Testis (tissue), 3 donors: ENCODE data around the gene CFL1. TPM values are rescaled to one million over a fixed set of nuclear protein-coding genes. Genes with fewer than 3 reads are reported as not detected.
A peak's percentile ranks its signal among the peaks of the same experiment; 100 is the strongest.

ENCODE experiments used
- DNase-seq: peaks from one replicate; pipeline ENCODE4 v3.0.0-alpha.2; 2019
- H3K27ac ChIP-seq, 2 donors: fragments of 200-600 bp; sonication (generic); one replicate each; pipeline ENCODE4 v1.5.1; 2019
- H3K27me3 ChIP-seq: fragments of 200-600 bp; sonication (generic); one replicate; pipeline ENCODE4 v1.5.1; 2019
- H3K36me3 ChIP-seq: fragments of 200-600 bp; sonication (generic); one replicate; pipeline ENCODE4 v1.5.1; 2017; ENCODE audit warnings: low read depth; ENCODE audit errors: missing control alignments
- H3K4me1 ChIP-seq: fragments of 200-600 bp; sonication (generic); one replicate; pipeline ENCODE4 v1.5.1; 2019
- H3K4me3 ChIP-seq, 2 donors: fragments of 200-600 bp; sonication (generic); one replicate each; pipeline ENCODE4 v1.5.1; 2017 to 2019
- H3K9me3 ChIP-seq: fragments of 200-600 bp; sonication (generic); one replicate; pipeline ENCODE4 v1.5.1; 2017
- POLR2A ChIP-seq: fragments of 450-650 bp; IDR thresholded peaks from one replicate; pipeline ENCODE4 v1.6.1; 2017; ENCODE audit warnings: antibody characterized with exemption, mild to moderate bottlenecking, moderate library complexity
- WGBS, 2 donors: methylation state at CpG; one replicate each; pipeline ENCODE4 v1.1.5; 2018; 5-methylcytosine and 5-hydroxymethylcytosine counted together
- intact Hi-C: fragments of 100-400 bp; cut with DNase I; formaldehyde crosslinking; loops from one replicate; pipeline ENCODE4 v1.15.1; 2023; ENCODE audit warnings: low total_unique reads
- polyA plus RNA-seq: library from polyadenylated mRNA; stranded (reverse); fragments of 350-450 nt; fragmentation: Illumina TruSeq; extraction: RNeasy Lipid Tissue Mini Kit (QIAGEN cat#74804); gene quantifications from one replicate; pipeline ENCODE4 v1.2.3, GENCODE V29; 2014; ENCODE audit warnings: low read depth, low replicate concordance; ENCODE audit not compliant: insufficient read depth
- total RNA-seq, 2 donors: library from RNA; depleted of rRNA; stranded (reverse); fragments of >200 nt; gene quantifications; one replicate each; pipeline ENCODE4 v1.2.3, GENCODE V29; 2016
- TF ChIP-seq, protein P1 (sequence below), 3 experiments: fragments of 450-650 bp in 2 of 3; fragments of 200-600 bp in 1 of 3; sonication (generic) in 1 of 3; IDR thresholded peaks; one replicate each; pipeline ENCODE4 v1.5.1; 2016 to 2019; ENCODE audit warnings: antibody characterized with exemption in 3 of 3, mild to moderate bottlenecking in 2 of 3, moderate library complexity in 1 of 3

The CFL1 gene
- total and polyA plus RNA-seq, 3 donors from 2014 or later = 522 to 647 (median 570) TPM

DNA sequence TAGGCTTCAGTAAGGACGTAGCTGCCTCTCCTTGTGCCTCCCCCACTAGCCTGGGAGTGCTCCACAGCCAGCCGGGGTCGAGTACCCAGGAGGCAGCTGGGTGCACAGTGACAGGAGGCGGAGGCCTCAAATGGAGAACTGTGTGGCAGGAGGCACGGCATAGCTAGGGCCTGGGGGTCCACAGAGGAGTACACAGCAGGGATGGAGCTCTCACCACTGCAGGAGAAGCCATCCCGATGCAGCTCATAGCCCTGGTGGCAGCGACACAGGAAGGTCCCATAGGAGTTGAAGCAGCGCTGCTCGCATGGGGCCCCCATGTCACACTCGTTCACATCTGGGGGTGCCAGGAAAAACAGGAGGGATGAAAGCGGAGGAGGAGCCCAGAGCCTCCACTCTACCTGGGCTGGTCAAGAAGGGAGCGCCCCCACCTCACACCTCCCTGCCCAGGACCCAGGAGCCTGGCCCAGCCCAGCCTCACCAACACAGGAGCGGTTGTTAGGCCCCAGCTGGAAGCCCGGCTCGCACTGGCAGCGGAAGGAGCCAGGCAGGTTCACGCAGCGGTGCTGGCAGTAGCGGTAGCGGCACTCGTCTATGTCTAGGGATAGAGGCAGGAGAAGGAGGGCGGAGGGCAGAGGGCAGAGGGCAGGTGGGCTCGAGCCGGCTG lies 11.8 kb upstream of the CFL1 start:
- H3K27me3 ChIP-seq = no peaks in the 10 kb centered on the region
- H3K4me3 ChIP-seq = no peak overlapping the region
- no peaks in the 10 kb centered on the region for H3K36me3 ChIP-seq
- H3K27ac ChIP-seq = no peak overlapping the region
- TF ChIP-seq POLR2A = no peak
- TF ChIP-seq, protein P1, sequence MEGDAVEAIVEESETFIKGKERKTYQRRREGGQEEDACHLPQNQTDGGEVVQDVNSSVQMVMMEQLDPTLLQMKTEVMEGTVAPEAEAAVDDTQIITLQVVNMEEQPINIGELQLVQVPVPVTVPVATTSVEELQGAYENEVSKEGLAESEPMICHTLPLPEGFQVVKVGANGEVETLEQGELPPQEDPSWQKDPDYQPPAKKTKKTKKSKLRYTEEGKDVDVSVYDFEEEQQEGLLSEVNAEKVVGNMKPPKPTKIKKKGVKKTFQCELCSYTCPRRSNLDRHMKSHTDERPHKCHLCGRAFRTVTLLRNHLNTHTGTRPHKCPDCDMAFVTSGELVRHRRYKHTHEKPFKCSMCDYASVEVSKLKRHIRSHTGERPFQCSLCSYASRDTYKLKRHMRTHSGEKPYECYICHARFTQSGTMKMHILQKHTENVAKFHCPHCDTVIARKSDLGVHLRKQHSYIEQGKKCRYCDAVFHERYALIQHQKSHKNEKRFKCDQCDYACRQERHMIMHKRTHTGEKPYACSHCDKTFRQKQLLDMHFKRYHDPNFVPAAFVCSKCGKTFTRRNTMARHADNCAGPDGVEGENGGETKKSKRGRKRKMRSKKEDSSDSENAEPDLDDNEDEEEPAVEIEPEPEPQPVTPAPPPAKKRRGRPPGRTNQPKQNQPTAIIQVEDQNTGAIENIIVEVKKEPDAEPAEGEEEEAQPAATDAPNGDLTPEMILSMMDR (IDR thresholded peaks at IDR 0.05) = no peak
- H3K9me3 ChIP-seq = no peaks in the 10 kb centered on the region
- intact Hi-C loops = no loop called here
- WGBS, 2 donors = 81 to 87% methylated on average over 22 of the region's 24 CpGs
- peaks cover 14% of the 10 kb centered on the region for H3K4me1 ChIP-seq
- no peak for DNase-seq

DNA sequence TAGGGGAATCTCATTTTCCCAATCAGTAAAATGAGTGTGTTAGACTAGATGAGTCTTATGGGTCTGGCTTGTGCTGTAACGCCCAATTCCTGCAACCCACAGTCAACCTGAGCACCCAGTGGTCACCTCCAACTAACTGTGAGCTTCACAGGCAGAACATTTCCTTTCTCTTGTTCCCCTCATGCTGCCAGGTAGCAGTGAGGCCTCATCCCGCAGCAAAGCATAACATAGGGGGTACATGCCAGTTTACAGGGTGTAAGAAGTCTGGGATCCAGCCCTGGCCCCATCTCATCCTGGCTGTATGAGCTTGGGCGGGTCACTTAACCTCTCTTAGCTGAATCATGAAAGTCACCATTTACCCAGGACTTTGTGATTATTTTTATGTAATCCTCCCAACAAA lies 10.9 kb upstream of the CFL1 start:
- H3K27me3 ChIP-seq = no peaks in the 10 kb centered on the region
- TF ChIP-seq, protein P1 (IDR thresholded peaks at IDR 0.05) = no peak
- TF ChIP-seq POLR2A = no peak
- no peaks in the 10 kb centered on the region for H3K9me3 ChIP-seq
- H3K4me3 ChIP-seq = no peak overlapping the region
- no peak overlapping the region for H3K27ac ChIP-seq
- H3K4me1 ChIP-seq = peaks cover 14% of the 10 kb centered on the region
- DNase-seq = no peak
- intact Hi-C loops = no loop called here
- H3K36me3 ChIP-seq = no peaks in the 10 kb centered on the region
- WGBS, 2 donors = 91 to 96% methylated on average over 3 of the region's 3 CpGs

DNA sequence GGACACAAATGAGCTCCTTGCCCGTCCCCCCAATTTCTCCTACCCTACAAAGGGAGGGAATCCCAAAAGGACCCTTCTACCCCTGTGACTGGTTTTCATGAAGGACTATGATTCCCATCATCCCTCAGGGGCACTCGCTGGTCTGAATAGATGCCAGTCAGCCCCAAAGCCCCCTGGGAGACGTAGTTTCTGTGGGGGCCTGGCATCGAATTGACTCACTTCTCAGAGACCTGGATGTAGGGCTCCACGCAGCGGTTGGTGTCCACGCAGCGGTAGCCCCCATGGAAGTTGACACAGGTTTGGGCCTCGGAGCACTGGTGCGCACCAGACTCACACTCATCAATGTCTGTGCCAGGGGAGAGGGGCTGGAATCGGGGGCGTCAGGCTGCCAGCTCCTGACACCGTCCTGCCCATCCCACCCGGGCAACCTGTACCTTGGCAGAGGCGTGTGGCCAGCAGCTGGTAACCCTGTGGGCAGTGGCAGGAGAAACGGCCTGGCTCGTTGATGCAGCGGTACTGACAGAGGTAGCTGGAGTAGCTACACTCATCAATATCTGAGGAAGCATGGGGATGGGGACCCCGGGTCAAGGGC lies 10.2 kb upstream of the CFL1 start:
- H3K27me3 ChIP-seq = no peaks in the 10 kb centered on the region
- no peak for TF ChIP-seq POLR2A
- TF ChIP-seq, protein P1 (IDR thresholded peaks at IDR 0.05) = no peak
- DNase-seq = peak; percentile 47
- 83 to 87% methylated on average over 9 to 19 of the region's 19 CpGs for WGBS, 2 donors
- no peaks in the 10 kb centered on the region for H3K9me3 ChIP-seq
- intact Hi-C loops = no loop called here
- peaks cover 11% of the 10 kb centered on the region for H3K4me1 ChIP-seq
- no peaks in the 10 kb centered on the region for H3K36me3 ChIP-seq
- H3K27ac ChIP-seq = no peak overlapping the region
- H3K4me3 ChIP-seq = no peak overlapping the region

DNA sequence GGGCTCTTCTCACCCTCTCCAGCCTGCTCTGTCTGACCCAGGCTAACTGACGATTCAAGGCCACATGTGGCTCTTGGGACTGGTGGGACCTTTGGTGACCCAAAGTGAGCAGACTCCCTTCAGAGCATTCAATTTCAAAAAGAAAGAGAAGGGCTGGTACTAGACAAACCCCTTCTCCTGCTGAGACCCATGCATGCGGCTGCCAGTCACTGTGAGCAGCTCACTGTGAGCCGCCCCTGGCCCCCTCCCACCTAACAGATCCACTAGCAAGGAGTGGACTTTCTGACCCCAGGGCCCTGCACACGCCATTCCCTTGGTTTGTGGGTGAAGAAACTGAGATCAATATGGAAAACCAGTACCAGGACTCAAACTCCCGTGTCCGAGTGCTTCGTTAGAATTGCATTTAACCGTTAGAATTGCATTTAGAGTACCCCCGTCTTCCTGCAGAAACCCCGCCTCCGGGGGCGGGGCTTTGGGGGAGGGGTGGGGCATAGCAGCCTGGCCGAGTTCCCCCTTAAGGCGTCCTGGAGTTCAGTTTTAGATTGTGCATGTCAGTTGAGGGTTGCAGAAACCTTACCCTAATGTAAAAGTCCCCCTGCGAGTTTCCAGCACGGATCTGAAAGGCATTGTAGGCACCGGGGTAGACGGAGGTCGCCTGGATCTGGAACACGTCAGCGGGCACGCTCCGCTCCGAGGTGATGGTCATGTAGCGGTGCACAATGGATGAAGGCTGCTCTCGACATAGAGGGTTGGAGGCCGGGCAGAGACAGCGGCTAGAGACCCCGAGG lies 9.5 kb upstream of the CFL1 start:
- no peak overlapping the region for H3K27ac ChIP-seq
- no peaks in the 10 kb centered on the region for H3K9me3 ChIP-seq
- no peak overlapping the region for H3K4me3 ChIP-seq
- TF ChIP-seq POLR2A = no peak
- TF ChIP-seq, protein P1 (IDR thresholded peaks at IDR 0.05) = no peak
- whole genome bisulfite sequencing, 2 donors = 44 to 48% methylated on average over 19 to 29 of the region's 29 CpGs
- H3K27me3 ChIP-seq = no peaks in the 10 kb centered on the region
- peaks cover 11% of the 10 kb centered on the region for H3K4me1 ChIP-seq
- intact Hi-C loops = no loop called here
- DNase-seq = no peak
- H3K36me3 ChIP-seq = no peaks in the 10 kb centered on the region
